Measurements from ENCODE around the gene AP3D1.
A peak's percentile ranks its signal among the peaks of the same experiment; 100 is the strongest.

The AP3D1 gene

DNA sequence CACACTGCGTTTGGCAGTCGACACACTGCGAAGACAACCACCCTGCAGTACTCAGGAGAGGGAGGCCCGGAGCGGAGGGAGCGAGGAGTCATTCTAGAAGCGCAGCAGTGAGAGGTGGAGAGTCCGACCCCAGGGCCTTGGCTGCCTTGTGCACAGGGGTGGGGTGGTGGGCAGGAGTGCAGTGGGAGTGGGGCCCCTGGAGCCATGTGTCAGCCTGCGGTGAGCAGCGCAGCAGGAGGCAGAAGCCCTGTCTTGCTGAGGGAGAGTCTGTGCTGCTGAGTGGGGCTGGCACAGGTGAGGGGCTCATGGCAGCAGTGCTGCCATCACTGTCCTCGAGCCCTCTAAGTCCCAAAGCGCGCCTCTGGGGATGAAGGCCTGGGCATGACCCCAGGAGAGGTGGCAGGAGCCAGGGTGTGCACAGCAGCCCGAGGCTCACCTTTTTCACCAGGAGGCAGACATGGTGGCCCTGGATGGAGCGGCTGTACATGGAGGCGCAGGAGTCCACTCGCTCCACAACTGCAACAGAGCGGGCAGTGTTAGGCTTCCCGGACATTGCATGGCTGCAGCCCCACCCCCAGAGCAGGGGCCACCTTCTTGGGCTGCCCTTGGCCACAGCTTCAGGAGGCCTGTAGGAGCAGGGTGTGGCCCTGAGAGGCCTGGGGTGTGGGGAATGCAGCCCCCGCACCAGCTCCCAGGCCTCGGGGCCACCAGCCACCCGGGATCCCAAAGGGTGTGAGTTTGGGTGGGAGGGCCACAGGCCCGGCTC lies 42.9 kb downstream of the AP3D1 start:
- DNase-seq: no peak

DNA sequence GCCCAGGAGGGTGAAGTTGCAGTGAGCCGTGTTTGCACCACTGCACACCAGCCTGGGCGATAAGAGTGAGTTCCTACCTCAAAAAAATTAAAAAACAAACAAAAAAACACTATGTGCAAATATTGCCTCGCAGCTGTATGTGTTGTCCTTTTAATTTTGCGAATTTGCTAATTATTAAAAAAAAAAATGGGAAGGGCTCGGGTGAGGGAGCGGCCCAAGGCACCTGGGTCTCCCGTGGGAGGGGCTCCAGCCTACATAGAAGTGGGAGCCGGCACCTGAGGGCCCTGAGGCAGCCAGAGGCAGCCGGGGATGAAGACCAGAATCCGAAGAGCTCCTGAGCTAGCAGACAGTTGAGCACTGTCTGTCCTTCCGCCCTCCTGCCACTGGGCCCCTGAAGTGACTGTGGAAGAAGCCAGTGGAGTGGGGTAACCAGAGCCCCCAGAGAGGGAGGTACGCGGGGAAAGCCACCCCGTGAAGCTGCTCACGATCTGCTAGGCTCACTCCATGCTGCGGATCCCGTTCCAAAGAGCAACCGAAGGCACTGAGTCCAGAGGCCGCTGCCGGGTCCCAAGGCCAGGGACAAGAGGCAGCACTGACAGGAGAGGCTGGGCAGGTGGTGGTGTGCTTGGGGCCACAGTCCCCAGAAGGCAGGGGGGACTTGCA lies 48.2 kb downstream of the AP3D1 start:
- no peak for DNase-seq

DNA sequence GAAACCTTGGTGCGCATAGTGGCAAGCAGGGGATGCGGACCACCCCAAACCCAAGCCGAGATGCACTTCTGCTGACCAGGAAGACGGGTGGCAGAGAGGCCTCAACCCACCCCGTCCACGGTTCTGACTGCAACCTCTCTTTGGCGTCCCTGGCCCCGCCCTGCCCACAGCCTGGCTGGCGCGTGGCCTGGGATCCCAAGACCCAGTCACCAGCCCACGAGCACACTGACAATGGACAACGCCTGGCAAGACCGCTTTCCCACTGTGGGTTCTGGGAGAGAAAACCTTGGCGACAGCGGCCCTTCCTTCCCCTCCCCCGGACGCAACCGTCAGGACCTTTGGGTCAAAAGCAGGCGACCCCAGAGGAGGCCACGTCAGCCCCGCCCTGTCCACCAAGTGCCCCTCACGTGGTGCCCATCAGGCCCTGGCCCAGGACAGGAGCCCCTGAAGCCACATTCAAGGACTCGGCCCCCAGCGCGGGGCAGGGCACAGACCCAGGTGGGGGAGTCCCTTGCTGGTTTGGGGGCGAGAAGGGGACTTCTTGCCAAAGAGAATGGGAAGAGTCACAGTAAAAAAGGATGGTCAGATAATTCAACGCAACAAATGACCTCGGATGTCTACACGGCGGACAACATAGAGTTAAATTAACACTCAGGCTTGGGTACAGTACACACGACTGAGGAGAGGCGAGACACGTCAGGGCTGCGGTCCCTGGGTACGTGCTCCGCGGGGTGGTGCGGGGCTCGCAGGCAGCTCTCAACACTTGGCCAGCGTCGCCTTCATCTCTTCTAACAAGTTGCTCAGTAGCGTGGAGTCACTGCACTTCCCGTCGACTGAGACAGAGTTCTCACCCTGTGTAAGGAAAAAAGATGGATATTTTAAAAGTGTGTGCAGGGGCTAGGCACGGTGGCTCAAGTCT lies 49.7 kb downstream of the AP3D1 start:
- DNase-seq: no peak

DNA sequence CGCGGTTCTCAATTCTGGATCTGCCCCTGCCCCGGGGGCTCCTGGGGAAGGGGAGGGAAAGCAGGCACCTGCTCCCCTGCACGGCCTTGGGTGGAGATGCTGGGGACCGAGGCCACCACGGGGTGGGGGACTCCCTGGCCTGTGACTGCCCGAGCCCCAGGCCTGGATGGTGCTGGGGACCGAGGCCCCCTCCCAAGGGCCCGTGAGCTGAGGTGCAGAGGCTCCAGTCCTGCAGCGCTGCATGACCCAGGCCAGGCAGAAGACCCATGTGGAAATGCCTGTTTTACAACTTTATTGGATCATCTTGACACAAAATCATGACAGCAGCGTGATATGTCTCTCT lies 50.7 kb downstream of the AP3D1 start:
- no peak for DNase-seq

DNA sequence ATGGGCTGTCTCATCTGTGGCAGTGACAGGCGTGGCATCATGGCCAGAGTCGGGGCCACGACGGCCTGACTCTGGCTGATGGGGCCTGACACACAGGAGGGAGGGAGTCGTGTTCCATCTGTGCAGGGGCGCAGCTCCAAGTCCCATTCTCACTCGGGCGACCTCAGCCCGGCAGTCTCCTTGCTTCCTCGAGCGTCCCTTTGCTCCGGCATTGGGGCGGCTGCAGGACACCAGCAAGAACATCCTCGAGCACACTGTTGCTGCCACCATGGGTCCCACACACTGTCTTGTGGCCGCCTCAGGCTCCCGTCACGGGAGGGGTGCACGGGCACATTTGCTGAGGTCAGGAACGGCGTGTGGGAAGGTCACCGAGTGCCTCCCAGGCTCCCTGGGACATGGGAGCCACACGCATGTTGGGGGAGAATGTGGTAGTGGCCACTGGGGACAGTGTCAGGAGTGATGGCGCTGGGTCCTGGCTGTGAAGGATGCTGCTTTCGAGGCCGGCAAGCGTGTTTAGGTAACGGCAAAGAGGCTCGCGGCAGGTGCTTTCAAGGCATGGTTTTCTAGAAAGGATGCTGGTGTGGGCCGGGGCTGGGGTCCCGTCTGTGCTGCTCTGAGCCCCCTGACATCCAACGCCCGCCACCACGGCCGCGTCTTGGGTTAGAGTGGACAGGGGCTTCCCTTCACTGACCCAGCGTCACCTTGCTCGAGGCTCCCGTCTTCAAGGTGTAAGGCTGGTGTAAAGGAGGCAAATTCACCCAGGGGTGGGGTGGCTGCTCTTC lies 51.2 kb downstream of the AP3D1 start:
- DNase-seq: no peak

DNA sequence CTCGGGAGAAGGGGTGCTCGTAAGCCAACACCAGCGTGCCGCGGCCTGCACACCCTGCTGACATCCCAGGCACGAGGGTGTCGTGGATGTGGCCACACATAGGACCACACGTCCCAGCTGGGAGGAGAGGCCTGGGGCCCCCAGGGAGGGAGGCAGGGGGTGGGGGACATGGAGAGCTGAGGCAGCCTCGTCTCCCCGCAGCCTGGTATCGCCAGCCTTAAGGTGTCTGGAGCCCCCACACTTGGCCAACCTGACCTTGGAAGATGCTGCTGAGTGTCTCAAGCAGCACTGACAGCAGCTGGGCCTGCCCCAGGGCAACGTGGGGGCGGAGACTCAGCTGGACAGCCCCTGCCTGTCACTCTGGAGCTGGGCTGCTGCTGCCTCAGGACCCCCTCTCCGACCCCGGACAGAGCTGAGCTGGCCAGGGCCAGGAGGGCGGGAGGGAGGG lies 52.3 kb downstream of the AP3D1 start:
- no peak for DNase-seq

DNA sequence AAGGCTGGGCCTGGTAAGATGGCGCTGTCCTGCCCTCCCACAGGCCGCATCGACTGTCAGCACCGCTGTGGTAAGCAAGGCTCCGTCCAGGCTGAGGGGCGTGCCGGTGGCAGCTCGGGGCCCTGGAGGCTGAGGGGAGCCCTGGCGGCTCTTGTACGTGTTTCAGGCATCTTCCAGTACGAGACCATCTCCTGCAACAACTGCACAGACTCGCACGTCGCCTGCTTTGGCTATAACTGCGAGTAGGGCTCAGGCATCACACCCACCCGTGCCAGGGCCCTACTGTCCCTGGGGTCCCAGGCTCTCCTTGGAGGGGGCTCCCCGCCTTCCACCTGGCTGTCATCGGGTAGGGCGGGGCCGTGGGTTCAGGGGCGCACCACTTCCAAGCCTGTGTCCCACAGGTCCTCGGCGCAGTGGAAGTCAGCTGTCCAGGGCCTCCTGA lies 53.5 kb downstream of the AP3D1 start:
- no peak for DNase-seq

DNA sequence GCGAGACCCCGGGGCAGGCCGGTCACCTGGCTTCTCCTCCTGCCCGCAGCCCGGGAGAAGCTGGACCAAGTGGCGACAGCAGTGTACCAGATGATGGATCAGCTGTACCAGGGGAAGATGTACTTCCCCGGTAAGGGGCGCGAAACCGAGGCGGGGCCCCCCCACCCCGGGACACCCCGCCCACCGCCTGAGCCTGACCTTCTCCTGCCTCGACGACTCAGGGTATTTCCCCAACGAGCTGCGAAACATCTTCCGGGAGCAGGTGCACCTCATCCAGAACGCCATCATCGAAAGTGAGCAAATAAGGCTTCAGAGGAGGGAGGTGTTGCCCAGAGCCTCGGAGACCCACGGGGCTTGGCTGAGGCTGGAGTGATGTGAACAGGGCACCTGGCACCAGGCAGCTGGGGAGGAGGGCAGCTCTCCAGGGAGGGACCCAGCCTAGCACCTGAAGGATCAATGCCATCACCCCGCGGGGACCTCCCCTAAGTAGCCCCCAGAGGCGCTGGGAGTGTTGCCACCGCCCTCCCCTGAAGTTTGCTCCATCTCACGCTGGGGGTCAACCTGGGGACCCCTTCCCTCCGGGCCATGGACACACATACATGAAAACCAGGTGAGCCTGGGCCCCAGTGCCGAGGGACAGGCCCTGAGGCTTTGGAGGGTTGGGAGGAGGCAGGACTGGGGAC lies 54.0 kb downstream of the AP3D1 start:
- DNase-seq: no peak

DNA sequence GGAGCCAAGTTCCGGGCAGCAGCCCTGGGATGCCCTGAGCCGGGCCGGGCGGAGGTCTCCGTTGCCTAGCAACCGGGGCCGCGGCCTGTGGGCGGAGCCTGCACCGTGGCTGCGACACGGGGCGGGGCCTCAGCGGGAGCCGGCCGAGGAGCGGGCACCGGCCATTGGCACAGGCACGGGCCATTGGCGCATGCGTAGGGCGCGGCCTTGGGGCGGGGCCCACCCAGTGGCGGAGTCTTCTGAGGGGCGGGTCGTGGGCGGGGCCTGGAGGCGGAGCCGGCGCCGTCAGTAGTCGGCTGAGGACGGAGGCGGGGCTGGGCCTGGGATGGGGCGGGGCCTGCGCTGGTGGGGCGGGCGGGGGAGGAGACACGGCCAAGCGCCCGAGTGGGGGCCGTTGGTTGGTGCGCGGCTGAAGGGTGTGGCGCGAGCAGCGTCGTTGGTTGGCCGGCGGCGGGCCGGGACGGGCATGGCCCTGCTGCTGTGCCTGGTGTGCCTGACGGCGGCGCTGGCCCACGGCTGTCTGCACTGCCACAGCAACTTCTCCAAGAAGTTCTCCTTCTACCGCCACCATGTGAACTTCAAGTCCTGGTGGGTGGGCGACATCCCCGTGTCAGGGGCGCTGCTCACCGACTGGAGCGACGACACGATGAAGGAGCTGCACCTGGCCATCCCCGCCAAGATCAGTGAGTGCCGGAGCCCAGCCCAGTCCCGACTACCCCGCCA lies 54.7 kb downstream of the AP3D1 start, which contains the start of gene IZUMO4:
TSS of gene IZUMO4 (plus strand) at position 436 of the 723 bp plus-strand sequence. CDS start at position 467, 31 bp downstream.
- DNase-seq: peak; percentile 99

DNA sequence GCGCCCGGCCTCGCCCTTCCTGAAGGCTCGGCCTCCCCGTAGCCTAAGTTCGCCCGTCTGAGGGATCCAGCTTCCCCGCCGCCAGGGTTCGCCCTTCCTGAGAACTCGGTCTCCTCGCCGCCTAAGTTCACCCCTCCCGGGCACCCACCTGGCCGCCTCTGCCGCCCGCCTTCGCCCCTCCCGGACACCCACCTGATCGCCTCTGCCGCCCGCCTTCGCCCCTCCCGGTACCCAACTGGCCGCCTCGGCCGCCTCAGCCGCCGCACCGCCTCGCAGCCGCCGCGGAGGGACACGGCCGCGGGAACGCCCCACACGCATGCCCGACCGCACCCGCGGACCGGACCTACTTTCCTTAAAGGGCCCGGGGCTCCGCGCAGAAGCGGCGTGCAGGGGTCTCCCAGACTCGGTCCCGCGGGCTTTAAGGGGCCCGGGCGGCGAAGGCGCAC lies 55.3 kb downstream of the AP3D1 start, which contains the start of gene MOB3A:
TSS of gene MOB3A (minus strand) at position 293 of the 446 bp plus-strand sequence. CDS start 17,766 bp downstream, outside the sequence.
- DNase-seq: peak; percentile 94

DNA sequence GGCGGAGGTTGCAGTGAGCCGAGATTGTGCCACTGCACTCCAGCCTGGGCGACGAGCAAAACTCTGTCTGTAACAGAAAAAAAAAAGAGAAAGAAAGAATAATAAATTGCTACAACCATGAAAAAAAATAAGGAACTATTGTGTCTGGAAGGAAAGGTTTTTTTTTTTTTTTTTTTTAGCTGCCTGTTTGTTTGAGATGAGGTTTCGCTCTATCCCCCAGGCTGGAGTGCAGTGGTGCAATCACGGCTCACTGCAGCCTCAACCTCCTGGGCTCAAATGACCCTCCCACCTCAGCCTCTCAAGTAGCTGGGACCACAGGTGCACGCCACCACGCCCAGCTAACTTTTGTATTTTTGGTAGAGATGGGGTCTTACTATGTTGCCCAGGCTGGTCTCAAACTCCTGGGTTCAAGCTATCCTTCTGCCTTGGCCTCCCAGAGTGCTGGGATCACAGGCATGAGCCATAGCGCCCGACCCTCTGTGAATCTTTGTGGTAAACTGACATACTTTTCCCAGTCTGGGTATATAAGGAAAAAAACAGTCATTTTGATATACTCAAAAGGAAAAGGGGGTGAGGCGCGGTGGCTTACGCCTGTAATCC lies 59.3 kb downstream of the AP3D1 start:
- DNase-seq: peak; percentile 56

DNA sequence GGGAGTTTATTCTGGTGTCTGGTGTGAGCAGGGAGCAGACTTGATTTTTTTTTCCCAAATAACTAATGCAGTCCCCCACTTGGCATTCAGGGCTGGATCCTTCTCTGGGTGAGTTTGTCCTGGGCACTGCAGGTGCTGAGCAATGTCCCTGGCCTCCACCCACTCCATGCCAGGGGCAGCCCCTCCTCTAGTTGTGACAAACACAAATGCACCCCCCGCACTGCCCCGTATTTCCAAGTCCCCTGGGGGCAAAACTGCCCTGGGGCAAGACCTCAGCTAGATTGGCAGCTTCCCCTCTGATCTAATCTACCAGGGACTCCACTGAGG lies 61.7 kb downstream of the AP3D1 start:
- DNase-seq: no peak

DNA sequence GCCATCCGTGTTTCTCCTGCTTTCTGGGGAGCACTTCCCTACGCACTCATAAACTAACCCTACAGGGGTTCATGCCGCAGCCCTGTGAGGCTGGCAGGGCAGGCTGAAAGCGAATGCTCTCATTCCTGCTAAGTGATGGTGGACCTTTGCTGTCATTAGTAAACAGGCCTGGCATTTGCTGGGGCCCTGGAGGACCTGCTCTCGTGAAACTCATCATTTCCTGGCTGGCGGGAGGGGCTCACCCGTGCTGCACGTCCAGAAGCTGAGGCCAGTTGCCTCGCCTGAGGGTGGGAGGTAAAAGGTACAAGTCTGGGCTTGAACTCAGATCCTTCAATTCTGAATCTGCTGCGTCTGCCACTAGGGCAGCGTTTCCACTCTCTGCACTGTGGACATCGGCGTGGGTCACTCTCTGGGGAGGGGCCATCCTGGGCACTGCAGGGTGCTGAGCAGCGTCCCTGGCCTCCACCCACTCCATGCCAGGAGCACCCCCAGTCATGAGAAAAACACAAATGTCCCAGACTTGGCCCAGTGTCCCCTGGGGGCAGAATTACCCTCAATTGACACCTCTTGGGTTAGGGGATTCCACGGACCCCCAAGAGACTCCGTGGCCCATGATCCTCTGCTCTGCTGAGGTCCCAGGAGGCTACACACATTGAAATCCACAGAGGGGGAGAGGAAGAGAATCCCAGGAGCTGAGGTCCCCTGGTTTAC lies 62.2 kb downstream of the AP3D1 start:
- DNase-seq: no peak

DNA sequence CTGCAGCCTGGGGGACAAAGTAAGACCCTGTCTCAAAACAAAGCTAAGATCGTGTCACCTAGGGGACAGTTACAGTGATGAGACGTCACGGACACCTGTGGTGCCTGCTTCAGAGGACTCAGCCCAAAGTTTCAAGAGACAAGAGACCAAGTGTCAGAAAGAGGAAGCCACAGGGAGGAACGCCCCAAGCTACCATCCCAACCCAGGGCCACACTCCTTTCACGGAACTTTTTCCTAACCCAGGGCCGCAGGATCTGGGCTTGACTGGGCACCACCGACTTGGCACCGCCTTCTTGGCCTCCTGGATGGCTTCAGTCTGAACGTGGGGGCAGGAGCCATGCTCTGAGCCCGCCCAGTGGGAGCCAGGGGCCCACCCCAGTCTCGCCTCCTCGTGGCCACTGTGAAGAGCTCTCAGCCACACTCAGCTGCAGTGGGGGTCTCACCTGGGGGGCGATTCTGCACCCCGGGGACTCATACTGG lies 63.7 kb downstream of the AP3D1 start:
- peak; percentile 87 for DNase-seq

DNA sequence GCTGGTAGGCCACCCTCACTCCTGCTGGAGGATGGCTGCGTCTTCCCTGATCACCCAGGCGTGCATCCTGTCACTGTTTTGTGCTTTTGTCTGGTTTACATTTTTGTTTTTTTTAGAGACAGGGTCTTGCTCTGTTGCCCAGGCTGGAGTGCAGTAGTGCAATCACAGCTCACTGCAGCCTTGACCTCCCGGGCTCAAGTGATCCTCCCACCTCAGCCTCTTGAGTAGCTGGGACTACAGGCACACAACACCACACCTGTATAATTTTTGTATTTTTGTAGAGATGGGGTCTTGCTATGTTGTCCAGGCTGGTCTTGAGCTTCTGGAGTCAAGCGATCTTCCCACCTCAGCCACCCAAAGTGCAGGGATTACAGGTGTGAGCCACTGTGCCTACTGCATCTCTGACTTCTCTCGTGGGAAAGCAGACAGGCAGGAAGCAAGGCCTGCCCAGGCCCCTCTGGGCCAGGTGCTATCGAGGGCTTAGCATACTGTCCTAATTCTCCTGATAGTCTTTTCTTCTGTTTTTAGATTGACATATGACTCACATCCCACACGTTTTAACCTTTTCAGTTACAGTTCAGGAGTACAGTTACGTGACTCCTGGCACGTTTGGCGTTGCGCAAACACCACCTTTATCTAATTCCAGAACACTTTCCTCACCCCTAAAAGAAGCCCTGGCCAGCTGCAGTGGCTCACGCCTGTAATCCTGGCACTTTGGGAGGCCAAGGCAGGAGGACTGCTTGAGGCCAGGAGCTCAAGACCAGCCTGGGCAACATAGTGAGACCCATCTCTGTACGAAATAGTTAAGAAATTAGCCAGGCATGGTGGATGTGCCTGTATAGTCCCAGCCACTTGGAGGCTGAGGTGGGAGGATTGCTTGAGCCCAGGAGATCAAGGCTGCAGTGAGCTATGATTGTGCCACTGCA lies 64.4 kb downstream of the AP3D1 start:
- DNase-seq: peak; percentile 59

DNA sequence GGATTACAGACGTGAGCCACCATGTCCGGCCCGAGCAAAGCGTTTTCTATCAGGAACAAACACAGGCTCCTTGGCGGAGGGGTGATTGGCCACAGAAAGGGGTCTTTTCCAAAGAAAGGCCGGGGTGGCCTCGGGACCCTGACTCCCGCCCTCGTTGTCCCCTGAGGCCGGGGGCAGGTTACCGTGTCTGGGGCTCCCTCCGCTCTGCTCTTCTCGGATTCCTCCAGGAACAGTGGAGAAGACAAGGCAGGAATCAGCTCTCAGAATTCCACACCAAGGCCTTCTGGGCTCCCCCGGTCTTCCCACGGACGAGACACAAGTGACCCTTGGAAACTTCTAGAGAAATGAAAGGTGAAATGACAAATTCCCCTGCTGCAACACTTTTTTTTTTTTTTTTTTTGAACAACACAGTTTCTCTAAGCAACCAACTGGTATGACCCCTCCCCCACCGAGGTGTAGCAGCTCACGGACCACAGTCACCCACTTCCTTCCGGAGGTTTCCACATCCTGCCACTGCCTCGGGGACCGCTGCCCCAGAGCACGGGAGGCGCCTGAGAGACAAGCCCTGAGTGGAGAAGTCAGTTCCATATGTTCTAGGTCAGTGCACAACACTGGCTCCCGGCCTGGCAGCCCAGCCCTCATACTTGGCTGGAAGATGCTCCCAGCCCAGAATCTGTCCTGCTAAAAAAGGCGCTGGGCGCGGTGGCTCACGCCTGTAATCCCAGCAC lies 66.2 kb downstream of the AP3D1 start:
- peak; percentile 100 for DNase-seq

DNA sequence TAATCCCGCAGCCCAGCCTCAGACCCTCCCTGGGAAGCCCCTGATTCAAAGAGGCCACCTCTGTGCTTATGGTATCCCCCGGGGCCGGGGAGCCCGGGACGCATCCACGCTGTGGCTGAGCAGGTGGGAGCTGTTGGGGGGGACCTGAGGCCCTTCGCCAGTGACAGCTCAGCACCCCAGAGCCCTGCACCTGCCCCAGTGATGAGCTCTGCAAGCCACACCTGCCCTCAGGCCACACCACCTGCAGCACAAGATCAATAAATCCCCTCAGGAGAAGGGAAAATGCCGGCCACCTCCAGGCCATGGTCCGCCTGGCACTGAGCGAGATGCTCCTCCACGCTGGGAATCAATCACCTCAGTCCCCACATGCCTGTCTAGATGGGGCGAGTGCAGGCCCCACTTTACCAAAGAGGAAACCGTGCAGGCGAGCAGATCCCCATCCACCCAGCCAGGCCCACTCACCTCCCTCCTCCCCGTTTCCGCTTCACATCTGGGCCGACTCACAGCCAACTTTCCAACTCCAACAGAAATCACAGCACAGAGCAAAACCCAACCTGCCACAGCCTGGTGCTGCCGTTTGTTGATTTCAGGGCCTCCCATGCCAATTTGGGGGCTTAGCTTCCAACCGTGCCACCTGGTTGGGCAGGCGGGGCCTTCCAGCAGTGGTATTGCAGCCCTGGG lies 68.1 kb downstream of the AP3D1 start:
- DNase-seq: peak; percentile 41

Measured in MV-4-11 (cell line).